Activated CD4-positive, CD25-positive, alpha-beta regulatory T cell treated with anti-CD3 and anti-CD28 coated beads, Interleukin-2, amount 50 U/mL, for 24 hours (primary cell): ENCODE results near the gene CCDC6.
"Not testable (repeated sequence)": the region's sequence is repeated elsewhere in the genome, so short reads cannot be mapped to it uniquely, and the experiment has no call there.

Experiments used
- ATAC-seq, 2 donors: fragments of 150-1000 bp; cut with Tn5 transposase; one replicate each; pipeline ENCODE4 v1.10.0; 2021; ENCODE audit warnings: mild to moderate bottlenecking in 1 of 2, moderate library complexity in 1 of 2

Gene CCDC6

DNA sequence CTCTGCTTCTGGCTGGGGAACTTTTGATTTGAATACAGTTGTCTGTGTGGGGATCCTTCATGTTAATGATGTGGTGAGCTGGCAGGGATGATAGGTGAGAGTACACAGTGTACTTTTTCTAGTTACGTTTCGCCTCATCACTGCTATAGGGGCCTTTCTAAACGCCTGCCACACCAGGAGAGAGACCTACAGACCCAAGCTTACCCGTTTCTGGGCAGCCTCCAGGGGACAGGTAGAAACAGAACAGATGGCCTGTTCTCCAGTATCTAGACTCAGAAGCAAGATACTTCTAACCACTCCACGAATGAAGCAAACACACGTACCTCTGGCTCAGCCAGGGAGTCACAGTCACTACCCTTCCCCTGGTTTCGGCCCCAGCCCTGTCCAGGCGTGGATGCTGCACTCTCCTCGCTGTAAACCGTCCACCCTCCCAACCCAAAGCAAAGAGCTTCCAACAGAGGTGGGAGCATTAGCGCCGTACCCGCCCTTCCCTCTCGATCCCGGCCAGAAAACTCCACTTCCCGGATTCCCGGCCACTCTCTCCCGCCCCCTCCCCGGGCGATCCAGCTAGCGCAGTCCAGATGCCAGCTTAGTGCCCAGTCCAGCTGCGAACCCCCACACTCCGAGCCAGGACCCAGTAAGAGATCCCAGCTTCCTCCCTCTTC is 1.2 kb downstream of the CCDC6 start:
- ATAC-seq, result peak; percentile 68 to 70

DNA sequence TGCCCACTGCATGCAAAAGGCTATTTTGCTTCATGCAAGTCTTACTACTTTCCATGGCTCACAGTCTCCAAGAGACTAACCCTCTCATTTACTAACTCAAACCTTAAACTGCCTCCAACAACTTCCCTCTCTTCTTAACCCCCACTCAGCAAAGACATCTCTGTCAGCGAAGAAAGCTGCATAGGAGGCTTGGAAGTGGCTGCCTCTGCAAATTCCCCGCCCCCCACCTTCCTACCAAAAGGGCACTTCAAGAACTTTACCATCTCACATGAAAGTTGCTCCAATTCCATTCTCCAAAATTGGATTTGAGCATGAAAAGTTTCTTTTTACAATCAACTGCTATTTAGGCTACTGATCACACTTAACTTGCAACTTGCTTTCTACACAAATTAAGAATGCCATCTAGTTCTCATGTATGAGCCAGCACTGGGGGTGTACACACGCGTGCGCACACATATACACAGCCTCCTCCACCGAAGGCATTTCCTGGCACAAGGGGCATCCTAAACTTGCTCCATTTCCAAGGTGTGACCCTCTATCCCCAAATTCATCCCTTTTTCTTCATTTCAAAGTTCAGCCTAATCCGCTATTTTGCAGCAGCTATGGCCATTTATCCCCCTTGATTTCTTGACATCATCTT is 1.8 kb downstream of the CCDC6 start:
- no peak for ATAC-seq

DNA sequence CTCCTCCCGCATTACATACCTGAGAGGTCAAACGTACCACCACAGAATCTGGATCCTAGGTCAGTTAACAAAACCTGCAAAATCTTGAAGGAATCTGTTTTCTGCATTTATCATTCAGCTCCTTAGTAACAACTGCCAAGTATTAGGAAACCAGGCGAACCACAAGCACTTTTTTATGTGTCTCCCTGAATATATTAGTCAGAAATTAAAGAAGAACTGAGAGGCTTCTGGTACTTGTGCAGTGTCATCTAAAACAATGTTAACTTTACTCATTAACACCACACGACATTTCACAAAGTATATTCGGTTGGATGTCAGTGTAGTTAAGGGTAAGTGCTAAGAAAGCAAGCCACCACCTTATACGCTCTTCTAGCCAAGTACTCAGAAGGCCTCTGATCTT is 2.5 kb downstream of the CCDC6 start:
- ATAC-seq, result no peak

DNA sequence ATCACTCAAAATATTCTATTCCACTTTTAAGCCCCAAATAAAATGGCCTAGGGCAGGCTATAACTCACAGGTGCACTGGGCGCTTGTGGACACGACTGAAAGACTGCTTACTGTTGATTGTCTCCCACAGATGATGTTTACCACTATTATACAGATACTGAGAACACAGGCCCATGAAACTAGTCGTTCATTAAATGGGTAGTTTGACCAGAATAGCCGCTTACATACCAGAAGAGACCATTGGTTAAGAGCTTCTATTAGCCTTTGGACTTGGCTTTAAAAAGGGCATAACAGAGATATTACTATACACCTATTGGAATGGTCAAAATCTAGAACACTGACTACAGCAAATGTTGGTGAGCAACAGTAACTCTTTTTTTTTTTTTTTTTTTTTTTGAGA is 4.3 kb downstream of the CCDC6 start:
- ATAC-seq, result no peak

GRCh38 chr10:59901470-59901869 is 4.9 kb downstream of the CCDC6 start:
- ATAC-seq, result no peak

GRCh38 chr10:59900048-59900727 is 6.2 kb downstream of the CCDC6 start:
- no peak for ATAC-seq

DNA sequence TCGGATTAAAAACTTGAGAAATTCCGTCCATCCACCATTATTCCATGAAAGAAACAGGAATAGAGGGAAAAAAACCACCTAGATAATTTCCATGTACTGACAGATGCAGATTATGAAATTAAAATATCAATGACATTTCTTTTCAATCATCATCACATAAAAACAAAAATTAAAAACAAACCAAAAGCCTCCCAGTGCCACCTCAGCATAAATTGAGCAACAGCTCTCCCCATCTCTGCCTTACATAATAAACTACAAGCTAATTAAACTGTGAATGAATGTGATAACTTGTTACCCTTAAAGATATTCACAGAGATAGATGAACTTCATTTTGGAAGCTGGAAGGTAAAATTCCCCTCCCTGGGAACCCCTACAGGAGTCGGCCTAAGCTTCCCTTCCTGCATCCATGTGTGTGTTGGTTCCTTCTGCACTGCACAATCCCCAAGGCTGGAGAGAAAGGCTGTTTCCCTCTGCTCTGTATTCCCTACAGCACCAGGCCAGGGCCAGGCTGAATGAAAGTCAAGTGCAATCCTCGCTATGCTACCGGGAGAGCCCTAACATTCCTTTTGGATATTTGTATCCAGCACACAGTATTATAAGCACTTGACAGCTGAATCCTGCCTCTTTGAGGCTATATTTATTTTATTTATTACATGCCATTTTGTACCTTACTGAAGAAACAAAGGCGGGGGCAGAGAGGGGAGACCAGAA is 8.1 kb downstream of the CCDC6 start:
- no peak for ATAC-seq

- ATAC-seq, result no peak
These were observed 10.2 kb downstream of the CCDC6 start for GRCh38 chr10:59896191-59896590.

GRCh38 chr10:59895629-59896116 is 10.7 kb downstream of the CCDC6 start:
- ATAC-seq, result no peak

DNA sequence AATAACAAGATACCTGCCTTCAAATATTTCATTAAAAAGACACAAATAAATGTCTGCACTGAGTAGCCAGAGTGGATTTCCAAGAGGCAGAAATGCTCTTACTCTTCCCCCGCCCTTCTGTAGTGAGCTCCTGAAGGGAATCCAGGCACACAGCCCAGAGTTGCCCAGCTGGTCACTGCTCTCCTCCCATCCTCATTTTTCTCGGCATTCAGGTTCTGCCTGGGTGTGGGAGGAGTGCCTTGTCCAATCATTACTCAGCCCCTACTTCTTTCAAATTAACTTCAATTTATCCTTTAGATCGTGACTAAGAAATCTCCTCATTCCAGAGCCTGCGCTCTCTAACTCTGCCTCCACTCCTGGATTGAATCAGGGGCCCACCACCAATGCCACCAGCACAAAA is 12.2 kb downstream of the CCDC6 start:
- ATAC-seq, result no peak

DNA sequence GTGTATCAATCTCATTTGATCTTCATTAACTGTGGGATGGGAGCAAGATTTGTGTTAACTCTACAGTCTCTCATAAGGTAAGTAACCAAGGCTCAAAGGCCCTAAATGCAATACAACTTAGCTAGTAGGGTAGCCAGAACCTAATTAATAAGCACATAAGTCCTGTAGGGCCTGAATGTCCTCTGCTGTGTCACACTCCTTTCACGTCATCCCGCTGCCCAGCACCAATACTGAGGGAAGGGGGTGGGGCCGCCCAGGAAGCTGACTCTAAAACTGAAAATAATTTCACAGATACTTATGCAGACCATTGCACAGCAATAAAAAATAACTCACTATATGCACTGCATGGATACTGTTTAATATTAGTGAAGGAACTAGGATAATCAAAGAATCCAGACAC is 13.7 kb downstream of the CCDC6 start:
- no peak for ATAC-seq

DNA sequence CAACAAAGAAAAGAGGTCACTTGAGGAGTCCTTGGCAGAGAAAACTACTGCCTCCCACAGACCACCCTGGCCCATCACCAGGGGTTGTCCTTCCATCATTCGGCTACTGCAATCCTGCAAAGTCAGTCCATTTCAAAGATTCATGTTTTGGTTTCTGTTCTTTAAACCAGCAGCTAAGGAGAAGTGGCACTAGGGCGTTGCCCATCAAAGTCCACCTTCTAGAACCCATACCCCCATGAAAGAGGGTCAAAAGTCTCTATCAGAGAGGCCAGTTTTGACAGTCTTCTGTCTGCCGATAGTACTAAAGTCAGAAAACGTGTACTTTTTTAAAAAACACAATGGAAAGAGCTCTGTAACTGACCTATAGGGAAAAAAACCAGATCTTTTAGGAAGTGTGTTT is 14.4 kb downstream of the CCDC6 start:
- ATAC-seq, result no peak

DNA sequence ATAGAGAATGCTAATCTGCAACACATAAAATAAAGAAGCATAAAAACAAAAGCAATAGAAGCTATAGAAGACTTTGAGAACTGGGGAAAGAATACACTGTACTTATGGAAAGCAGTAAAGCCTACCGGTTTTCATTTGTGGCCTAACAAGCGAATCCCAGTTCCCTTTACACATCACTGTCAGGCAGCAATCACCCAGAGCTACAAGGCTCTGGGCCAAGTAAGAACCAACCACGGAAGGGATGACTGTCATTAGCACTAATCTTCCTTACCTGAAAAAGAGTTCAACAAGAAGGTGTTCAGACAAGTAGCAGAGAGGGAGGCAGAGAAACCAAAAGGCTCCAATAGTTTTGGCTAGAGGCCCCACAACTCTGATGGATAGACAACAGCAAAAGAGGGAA is 15.0 kb downstream of the CCDC6 start:
- ATAC-seq, result no peak

- ATAC-seq, result no peak
These were observed 17.4 kb downstream of the CCDC6 start for GRCh38 chr10:59888781-59889435.

GRCh38 chr10:59887972-59888640 is 18.2 kb downstream of the CCDC6 start:
- ATAC-seq, result no peak

DNA sequence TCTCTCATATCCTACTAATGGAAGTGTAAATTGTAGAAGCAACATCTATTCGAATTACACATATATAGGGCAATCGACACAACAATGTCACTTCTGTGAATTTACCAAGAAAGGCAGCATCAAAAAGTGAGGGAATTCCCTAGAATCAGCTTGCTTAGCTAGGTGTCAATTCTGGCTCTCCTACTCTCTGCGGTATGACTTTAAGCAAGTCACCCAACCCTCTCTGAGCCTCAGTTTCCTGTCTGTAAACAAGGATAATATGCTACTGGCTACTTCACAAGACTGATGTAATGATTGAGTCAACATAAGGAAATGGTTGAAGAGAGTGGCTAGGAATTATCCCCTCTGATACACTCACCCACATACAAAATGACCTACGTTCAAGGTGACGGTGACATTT is 19.4 kb downstream of the CCDC6 start:
- ATAC-seq, result peak; percentile 56 to 61

DNA sequence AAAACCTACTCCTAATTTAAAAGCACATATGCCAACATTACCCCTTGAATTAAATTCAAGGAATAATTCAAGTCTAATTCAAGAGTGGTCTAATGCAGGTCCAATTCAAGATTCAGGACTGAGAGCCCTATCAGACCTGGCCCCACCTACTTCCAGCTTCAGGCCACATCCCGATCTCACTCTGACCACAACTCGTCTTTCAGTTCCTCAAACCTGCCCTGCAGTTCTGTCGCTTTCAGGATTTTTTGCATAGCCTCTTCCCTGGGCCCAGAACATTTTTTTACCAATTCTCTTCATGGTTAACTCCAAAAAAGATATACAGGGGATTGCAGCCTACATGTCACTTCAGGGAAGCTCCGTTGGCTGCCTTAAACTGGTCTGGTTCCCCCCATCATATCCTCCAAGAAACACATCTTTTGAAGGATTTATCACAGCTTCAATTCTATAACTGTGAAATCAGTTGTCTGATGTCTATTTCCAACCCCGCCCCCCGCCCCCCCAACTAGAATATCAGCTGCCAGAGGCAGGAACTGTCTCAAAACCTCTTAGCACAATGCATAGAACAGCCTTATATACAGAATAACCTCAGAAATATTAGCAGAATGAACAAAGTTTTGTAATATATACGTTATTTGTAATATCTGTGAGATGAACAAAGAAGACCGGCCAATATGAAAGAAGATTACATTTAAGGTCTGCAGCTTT is 20.8 kb downstream of the CCDC6 start:
- ATAC-seq, result no peak

DNA sequence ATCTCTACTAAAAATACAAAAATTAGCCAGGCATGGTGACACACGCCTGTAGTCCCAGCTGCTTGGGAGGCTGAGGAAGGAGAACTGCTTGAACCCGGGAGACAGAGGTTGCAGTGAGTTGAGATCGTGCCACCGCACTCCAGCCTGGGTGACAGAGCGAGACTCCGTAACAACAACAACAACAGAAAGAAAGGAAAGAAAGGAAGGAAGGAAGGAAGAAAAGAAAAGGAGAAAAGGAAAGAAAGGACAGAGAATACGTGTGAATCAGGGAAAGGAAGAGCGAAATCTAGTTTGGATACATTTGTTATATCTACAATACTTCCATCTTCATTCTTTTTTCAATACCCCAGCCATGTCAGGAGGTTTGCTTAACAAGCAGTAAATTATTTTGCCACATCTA is 21.5 kb downstream of the CCDC6 start:
- ATAC-seq, result not testable (repeated sequence)

GRCh38 chr10:59881640-59882039 is 24.7 kb downstream of the CCDC6 start:
- ATAC-seq, result no peak

DNA sequence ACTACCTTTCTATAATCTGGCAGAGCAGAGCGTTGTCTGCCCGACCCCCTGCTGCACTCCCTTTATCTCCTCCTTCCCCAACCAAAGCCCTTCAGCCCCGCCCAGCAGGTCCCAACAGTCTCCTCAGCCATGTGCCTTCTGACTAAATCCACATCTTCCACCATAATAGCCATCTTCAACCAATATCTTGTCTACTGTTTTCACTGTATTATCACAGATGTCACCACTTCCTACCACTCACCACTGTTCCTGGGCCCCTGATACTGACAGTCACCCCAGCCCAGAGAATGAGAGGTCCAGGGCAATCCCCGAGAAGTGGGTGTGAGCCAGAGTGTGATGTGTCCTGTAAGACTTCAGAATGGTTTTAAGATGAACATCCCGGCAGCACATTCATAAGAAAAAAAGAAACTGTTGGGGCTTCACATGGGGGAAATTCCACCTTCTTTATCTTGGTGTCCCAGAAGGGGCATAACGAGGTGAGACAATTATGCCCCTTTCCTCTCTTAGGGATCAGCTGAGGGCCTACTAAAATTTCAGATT is 25.3 kb downstream of the CCDC6 start:
- peak; percentile 96 to 97 for ATAC-seq

GRCh38 chr10:59880019-59880717 is 26.2 kb downstream of the CCDC6 start:
- no peak for ATAC-seq
